B cell (primary cell): Measurements from ENCODE around the gene KRTAP10-8. TPM values are rescaled to one million over a fixed set of nuclear protein-coding genes. Genes with fewer than 3 reads are reported as not detected.
"Not testable (repeated sequence)": the region's sequence is repeated elsewhere in the genome, so short reads cannot be mapped to it uniquely, and the experiment has no call there.

Experiments used
- ATAC-seq: fragments of 200-7000 bp; cut with Tn5 transposase; one replicate; pipeline ENCODE4 v1.10.0; 2021; ENCODE audit warnings: low read depth, mild to moderate bottlenecking, moderate number of reproducible peaks, moderate library complexity
- CTCF ChIA-PET: fragments of 350-600 bp; sonication (Branson Sonifier 250); formaldehyde crosslinking; loops from one replicate; lab custom pipeline; 2021; ENCODE audit warnings: antibody characterized with exemption, inconsistent platforms; lab: Charles Lee
- POLR2A ChIA-PET: fragments of 350-600 bp; sonication (Branson Sonifier 250); formaldehyde crosslinking; loops from one replicate; lab custom pipeline; 2021; ENCODE audit warnings: antibody characterized with exemption; lab: Charles Lee
- DNase-seq: peaks from one replicate; pipeline ENCODE4 v3.0.0; 2013
- H2AFZ ChIP-seq: 2 replicates; pipeline ENCODE4 v1.6.1; 2012; ENCODE audit warnings: mild to moderate bottlenecking, low read depth, low read length; ENCODE audit not compliant: insufficient read depth, poor library complexity, severe bottlenecking
- H3K27ac ChIP-seq, 2 donors: 1 replicate in 1 of 2; 2 replicates in 1 of 2; pipeline ENCODE4 v1.5.1; 2012 to 2013; ENCODE audit warnings: low read length in 2 of 2, mild to moderate bottlenecking in 2 of 2, moderate library complexity in 1 of 2
- H3K27me3 ChIP-seq, 4 experiments: fragments of 200-600 bp in 1 of 4; sonication (generic) in 1 of 4; replicated peaks in 1 of 4; 1 replicate in 2 of 4; 2 replicates in 2 of 4; pipeline versions ENCODE4 v1.6.1 to v1.7.0; 2013 to 2016; ENCODE audit warnings: low read length in 3 of 4, mild to moderate bottlenecking in 2 of 4, mixed read lengths in 1 of 4, moderate library complexity in 1 of 4; ENCODE audit not compliant: insufficient read depth in 4 of 4, control insufficient read depth in 3 of 4; ENCODE audit errors: control extremely low read depth in 1 of 4
- H3K36me3 ChIP-seq, 2 experiments: replicated peaks in 1 of 2; 1 replicate in 1 of 2; 2 replicates in 1 of 2; pipeline versions ENCODE4 v1.6.1 to v1.7.1; 2013; ENCODE audit warnings: low read length in 1 of 2; ENCODE audit not compliant: insufficient read depth in 2 of 2, control insufficient read depth in 1 of 2; ENCODE audit errors: control extremely low read depth in 1 of 2, extremely low read depth in 1 of 2
- H3K4me1 ChIP-seq, 2 donors: fragments of 200-600 bp in 1 of 2; sonication (generic) in 1 of 2; 1 replicate in 1 of 2; 2 replicates in 1 of 2; pipeline versions ENCODE4 v1.5.1 to v1.6.1; 2013 to 2017; ENCODE audit warnings: low read length in 2 of 2; ENCODE audit not compliant: control insufficient read depth in 2 of 2, insufficient read depth in 2 of 2
- H3K4me2 ChIP-seq: replicated peaks from 2 replicates; pipeline ENCODE3; 2012; ENCODE audit warnings: mild to moderate bottlenecking, low read depth, low read length; ENCODE audit not compliant: poor library complexity, severe bottlenecking
- H3K4me3 ChIP-seq, 5 experiments: fragments of 200-600 bp in 1 of 5; sonication (generic) in 1 of 5; 1 replicate in 3 of 5; 2 replicates in 2 of 5; pipeline versions ENCODE4 v1.5.1 to v1.7.0; 2011 to 2016; ENCODE audit warnings: low read length in 4 of 5, mild to moderate bottlenecking in 4 of 5, low read depth in 2 of 5, control low read depth in 1 of 5, moderate library complexity in 1 of 5; ENCODE audit not compliant: insufficient read depth in 1 of 5; ENCODE audit errors: control extremely low read depth in 1 of 5, extremely low read depth in 1 of 5
- H3K79me2 ChIP-seq: fragments of 200-600 bp; sonication (generic); one replicate; pipeline ENCODE4 v1.6.0; 2016; ENCODE audit warnings: low read length; ENCODE audit not compliant: control insufficient read depth, insufficient read depth
- H3K9ac ChIP-seq: fragments of 200-600 bp; sonication (generic); 2 replicates; pipeline ENCODE4 v1.6.1; 2017; ENCODE audit warnings: mild to moderate bottlenecking, low read length, moderate library complexity
- H3K9me3 ChIP-seq, 3 donors: one replicate each; pipeline versions ENCODE4 v1.6.1 to v1.7.1; 2013; ENCODE audit warnings: low read length in 2 of 3; ENCODE audit not compliant: control insufficient read depth in 2 of 3, insufficient read depth in 1 of 3; ENCODE audit errors: control extremely low read depth in 1 of 3
- H4K20me1 ChIP-seq: 2 replicates; pipeline ENCODE4 v1.6.0; 2012; ENCODE audit warnings: mild to moderate bottlenecking, low read length; ENCODE audit not compliant: insufficient read depth, control insufficient read depth, poor library complexity, severe bottlenecking
- H3K27ac Mint-ChIP-seq: one replicate; pipeline ENCODE4 v1.8.0; 2021; ENCODE audit warnings: mixed read lengths
- H3K27me3 Mint-ChIP-seq: one replicate; pipeline ENCODE4 v1.8.0; 2021; ENCODE audit warnings: mixed read lengths
- H3K4me1 Mint-ChIP-seq: one replicate; pipeline ENCODE4 v1.8.0; 2021; ENCODE audit warnings: mixed read lengths
- H3K4me3 Mint-ChIP-seq: one replicate; pipeline ENCODE4 v1.8.0; 2021; ENCODE audit warnings: mixed read lengths
- H3K9me3 Mint-ChIP-seq: one replicate; pipeline ENCODE4 v1.8.0; 2022; ENCODE audit warnings: mixed read lengths; ENCODE audit not compliant: insufficient read depth
- CTCF ChIP-seq: fragments of 200-600 bp; IDR thresholded peaks from one replicate; pipeline ENCODE4 v1.8.0; 2022; ENCODE audit warnings: antibody characterized with exemption, mild to moderate bottlenecking
- EZH2 ChIP-seq: IDR thresholded peaks from 2 replicates; pipeline ENCODE4 v1.6.1; 2012; ENCODE audit warnings: borderline replicate concordance, low read depth, mild to moderate bottlenecking, moderate library complexity, low read length; ENCODE audit not compliant: insufficient read depth, poor library complexity, severe bottlenecking
- WGBS: methylation state at CpG from one replicate; pipeline ENCODE4 v1.1.5; 2013; ENCODE audit warnings: missing lambda C conversion rate; ENCODE audit not compliant: insufficient coverage; 5-methylcytosine and 5-hydroxymethylcytosine counted together
- intact Hi-C: fragments of 100-400 bp; cut with micrococcal nuclease; formaldehyde crosslinking; loops from one replicate; pipeline ENCODE4 v1.10.0; 2022
- polyA plus RNA-seq: library from polyadenylated mRNA; depleted of rRNA; stranded (reverse); fragments of >200 nt; gene quantifications from 2 replicates; pipeline ENCODE4 v1.2.3, GENCODE V29; 2012
- total RNA-seq, 2 donors: library from RNA; stranded (reverse); fragments of 120-200 nt in 1 of 2; gene quantifications; 1 replicate in 1 of 2; 2 replicates in 1 of 2; pipeline versions ENCODE4 v1.2.3 to v1.2.4, GENCODE V29; 2013 to 2022

The KRTAP10-8 gene
- total and polyA plus RNA-seq, 2 donors (not counting 1 experiment from before 2014, with no cell fraction given): not detected

DNA sequence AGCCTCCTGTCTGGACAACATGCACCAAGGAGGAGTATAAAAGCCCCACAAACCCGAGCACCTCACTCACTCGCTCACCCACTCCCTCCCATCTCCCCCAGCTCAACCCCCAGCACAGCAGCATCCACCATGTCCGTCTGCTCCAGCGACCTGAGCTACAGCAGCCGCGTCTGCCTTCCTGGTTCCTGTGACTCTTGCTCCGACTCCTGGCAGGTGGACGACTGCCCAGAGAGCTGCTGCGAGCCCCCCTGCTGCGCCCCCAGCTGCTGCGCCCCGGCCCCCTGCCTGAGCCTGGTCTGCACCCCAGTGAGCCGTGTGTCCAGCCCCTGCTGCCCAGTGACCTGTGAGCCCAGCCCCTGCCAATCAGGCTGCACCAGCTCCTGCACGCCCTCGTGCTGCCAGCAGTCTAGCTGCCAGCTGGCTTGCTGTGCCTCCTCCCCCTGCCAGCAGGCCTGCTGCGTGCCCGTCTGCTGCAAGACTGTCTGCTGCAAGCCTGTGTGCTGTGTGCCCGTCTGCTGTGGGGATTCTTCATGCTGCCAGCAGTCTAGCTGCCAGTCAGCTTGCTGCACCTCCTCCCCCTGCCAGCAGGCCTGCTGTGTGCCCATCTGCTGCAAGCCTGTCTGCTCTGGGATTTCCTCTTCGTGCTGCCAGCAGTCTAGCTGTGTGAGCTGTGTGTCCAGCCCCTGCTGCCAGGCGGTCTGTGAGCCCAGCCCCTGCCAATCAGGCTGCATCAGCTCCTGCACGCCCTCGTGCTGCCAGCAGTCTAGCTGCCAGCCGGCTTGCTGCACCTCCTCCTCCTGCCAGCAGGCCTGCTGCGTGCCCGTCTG, 38.0 kb upstream of the KRTAP10-8 start, which contains the start of gene KRTAP10-4:
TSS of gene KRTAP10-4 (plus strand) at position 100 of the 827 bp plus-strand sequence. CDS start at position 130, 30 bp downstream.
- CTCF ChIA-PET, H3K4me2 ChIP-seq, H3K4me3 Mint-ChIP-seq, H3K9me3 Mint-ChIP-seq, H3K4me1 ChIP-seq, H3K27ac ChIP-seq, intact Hi-C loops, H4K20me1 ChIP-seq, H2AFZ ChIP-seq, H3K27ac Mint-ChIP-seq, H3K4me3 ChIP-seq, ATAC-seq, H3K27me3 ChIP-seq, POLR2A ChIA-PET, H3K79me2 ChIP-seq, H3K9ac ChIP-seq, DNase-seq, H3K4me1 Mint-ChIP-seq, H3K36me3 ChIP-seq: not testable (repeated sequence)
- WGBS: 76% methylated on average over 14 of the region's 25 CpGs
- peaks cover 0 to 35% (median 11%) of the 10 kb centered on the region in 3 donors for H3K9me3 ChIP-seq
- peaks cover 33% of the 10 kb centered on the region for H3K27me3 Mint-ChIP-seq

- H3K27ac ChIP-seq: no peak overlapping the region
- peaks cover 0 to 44% (median 11%) of the 10 kb centered on the region in 3 donors for H3K9me3 ChIP-seq
- no peaks in the 10 kb centered on the region for H3K79me2 ChIP-seq
- no peaks in the 10 kb centered on the region for H3K36me3 ChIP-seq
- H3K4me1 Mint-ChIP-seq: no peaks in the 10 kb centered on the region
- peaks cover 30% of the 10 kb centered on the region for H3K27me3 Mint-ChIP-seq
- H3K4me3 ChIP-seq: no peak overlapping the region
- no peak overlapping the region for H3K4me2 ChIP-seq
- 51% methylated on average over 19 of the region's 21 CpGs for WGBS
- no peaks in the 10 kb centered on the region for H3K4me1 ChIP-seq
- H4K20me1 ChIP-seq: no peaks in the 10 kb centered on the region
- peaks cover 0 to 4% (median 0%) of the 10 kb centered on the region in 4 experiments for H3K27me3 ChIP-seq
- H3K9me3 Mint-ChIP-seq: peaks cover 5% of the 10 kb centered on the region
- ChIA-PET CTCF (no interaction called here), POLR2A (no interaction called here)
- no peak overlapping the region for H2AFZ ChIP-seq
- TF ChIP-seq CTCF (no peak), EZH2 (no peak)
- intact Hi-C loops: no loop called here
- H3K27ac Mint-ChIP-seq: no peak overlapping the region
- no peak for ATAC-seq
- H3K9ac ChIP-seq: no peak overlapping the region
- no peak for DNase-seq
- no peak overlapping the region for H3K4me3 Mint-ChIP-seq
These were observed 37.2 kb upstream of the KRTAP10-8 start for GRCh38 chr21:44574457-44575306.
